ENCODE data around the gene AMER3. TPM values are rescaled to one million over a fixed set of nuclear protein-coding genes. Genes with fewer than 3 reads are reported as not detected.

Gene AMER3
- total and polyA plus RNA-seq, 4 donors = not detected

DNA sequence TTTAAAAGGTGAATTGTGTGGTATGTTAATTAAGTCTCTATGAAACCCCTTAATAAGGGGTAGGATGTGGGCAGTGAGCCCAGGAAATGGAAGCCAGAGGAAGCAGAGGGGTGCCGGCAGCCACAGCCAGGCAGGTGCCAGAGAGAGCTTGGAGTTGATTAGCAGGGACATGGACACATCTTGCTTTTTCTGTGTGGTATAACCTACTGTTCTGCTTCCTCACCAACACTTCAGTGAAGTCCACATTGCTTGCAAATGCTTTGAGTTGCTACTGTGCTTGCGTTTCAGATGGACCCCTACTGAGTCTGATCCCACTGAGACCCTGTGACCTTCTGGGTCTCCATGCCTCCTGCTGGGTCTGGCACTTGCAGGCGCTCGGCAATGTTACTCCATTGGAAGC lies 51.0 kb downstream of the AMER3 start:
- Histone ChIP-seq H3K4me1 (ENCODE audit: control insufficient read depth in 4 of 4, insufficient read depth in 4 of 4, low read length in 3 of 4) (no peaks in the 10 kb centered on the region), H3K27me3 (ENCODE audit: control insufficient read depth in 4 of 4, insufficient read depth in 4 of 4, low read length in 3 of 4) (peaks cover 0 to 6% (median 0%) of the 10 kb centered on the region in 4 donors), H3K9ac (ENCODE audit: low read depth in 1 of 2, low read length in 2 of 2) (no peak overlapping the region), H3K9me3 (ENCODE audit: control insufficient read depth in 4 of 4, low read length in 3 of 4) (no peaks in the 10 kb centered on the region), H3K4me3 (ENCODE audit: low read depth in 1 of 3, low read length in 3 of 3) (no peak overlapping the region), H3K36me3 (ENCODE audit: control insufficient read depth in 4 of 4, insufficient read depth in 3 of 4, low read depth in 1 of 4, low read length in 3 of 4) (no peaks in the 10 kb centered on the region), H3K27ac (ENCODE audit: low read depth in 1 of 2, low read length in 2 of 2) (no peak overlapping the region)
- WGBS = 59% methylated on average over 4 of the region's 4 CpGs
- DNase-seq (ENCODE audit: low spot score) = no peak
- TF ChIP-seq EGR1 (IDR thresholded peaks at IDR 0.05; ENCODE audit: low read depth in 2 of 2) (no peak), NR2F2 (IDR thresholded peaks at IDR 0.05) (no peak), GABPA (IDR thresholded peaks at IDR 0.05 in 1 of 2, conservative IDR thresholded peaks at IDR 0.05 in 1 of 2) (no peak), FOXA2 (IDR thresholded peaks at IDR 0.05) (no peak), TAF1 (conservative IDR thresholded peaks at IDR 0.05) (no peak), HNF4A (conservative IDR thresholded peaks at IDR 0.05) (no peak), HNF4G (IDR thresholded peaks at IDR 0.05) (no peak), SP1 (IDR thresholded peaks at IDR 0.05) (no peak), RXRA (IDR thresholded peaks at IDR 0.05) (no peak), RAD21 (IDR thresholded peaks at IDR 0.05) (no peak), YY1 (IDR thresholded peaks at IDR 0.05) (no peak), FOXA1 (IDR thresholded peaks at IDR 0.05) (no peak), JUND (IDR thresholded peaks at IDR 0.05) (no peak)
- TF ChIP-seq, protein P1, sequence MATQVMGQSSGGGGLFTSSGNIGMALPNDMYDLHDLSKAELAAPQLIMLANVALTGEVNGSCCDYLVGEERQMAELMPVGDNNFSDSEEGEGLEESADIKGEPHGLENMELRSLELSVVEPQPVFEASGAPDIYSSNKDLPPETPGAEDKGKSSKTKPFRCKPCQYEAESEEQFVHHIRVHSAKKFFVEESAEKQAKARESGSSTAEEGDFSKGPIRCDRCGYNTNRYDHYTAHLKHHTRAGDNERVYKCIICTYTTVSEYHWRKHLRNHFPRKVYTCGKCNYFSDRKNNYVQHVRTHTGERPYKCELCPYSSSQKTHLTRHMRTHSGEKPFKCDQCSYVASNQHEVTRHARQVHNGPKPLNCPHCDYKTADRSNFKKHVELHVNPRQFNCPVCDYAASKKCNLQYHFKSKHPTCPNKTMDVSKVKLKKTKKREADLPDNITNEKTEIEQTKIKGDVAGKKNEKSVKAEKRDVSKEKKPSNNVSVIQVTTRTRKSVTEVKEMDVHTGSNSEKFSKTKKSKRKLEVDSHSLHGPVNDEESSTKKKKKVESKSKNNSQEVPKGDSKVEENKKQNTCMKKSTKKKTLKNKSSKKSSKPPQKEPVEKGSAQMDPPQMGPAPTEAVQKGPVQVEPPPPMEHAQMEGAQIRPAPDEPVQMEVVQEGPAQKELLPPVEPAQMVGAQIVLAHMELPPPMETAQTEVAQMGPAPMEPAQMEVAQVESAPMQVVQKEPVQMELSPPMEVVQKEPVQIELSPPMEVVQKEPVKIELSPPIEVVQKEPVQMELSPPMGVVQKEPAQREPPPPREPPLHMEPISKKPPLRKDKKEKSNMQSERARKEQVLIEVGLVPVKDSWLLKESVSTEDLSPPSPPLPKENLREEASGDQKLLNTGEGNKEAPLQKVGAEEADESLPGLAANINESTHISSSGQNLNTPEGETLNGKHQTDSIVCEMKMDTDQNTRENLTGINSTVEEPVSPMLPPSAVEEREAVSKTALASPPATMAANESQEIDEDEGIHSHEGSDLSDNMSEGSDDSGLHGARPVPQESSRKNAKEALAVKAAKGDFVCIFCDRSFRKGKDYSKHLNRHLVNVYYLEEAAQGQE (IDR thresholded peaks at IDR 0.05) = no peak
- TF ChIP-seq, protein P2, sequence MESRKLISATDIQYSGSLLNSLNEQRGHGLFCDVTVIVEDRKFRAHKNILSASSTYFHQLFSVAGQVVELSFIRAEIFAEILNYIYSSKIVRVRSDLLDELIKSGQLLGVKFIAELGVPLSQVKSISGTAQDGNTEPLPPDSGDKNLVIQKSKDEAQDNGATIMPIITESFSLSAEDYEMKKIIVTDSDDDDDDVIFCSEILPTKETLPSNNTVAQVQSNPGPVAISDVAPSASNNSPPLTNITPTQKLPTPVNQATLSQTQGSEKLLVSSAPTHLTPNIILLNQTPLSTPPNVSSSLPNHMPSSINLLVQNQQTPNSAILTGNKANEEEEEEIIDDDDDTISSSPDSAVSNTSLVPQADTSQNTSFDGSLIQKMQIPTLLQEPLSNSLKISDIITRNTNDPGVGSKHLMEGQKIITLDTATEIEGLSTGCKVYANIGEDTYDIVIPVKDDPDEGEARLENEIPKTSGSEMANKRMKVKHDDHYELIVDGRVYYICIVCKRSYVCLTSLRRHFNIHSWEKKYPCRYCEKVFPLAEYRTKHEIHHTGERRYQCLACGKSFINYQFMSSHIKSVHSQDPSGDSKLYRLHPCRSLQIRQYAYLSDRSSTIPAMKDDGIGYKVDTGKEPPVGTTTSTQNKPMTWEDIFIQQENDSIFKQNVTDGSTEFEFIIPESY (IDR thresholded peaks at IDR 0.05) = no peak
- TF ChIP-seq, protein P3, sequence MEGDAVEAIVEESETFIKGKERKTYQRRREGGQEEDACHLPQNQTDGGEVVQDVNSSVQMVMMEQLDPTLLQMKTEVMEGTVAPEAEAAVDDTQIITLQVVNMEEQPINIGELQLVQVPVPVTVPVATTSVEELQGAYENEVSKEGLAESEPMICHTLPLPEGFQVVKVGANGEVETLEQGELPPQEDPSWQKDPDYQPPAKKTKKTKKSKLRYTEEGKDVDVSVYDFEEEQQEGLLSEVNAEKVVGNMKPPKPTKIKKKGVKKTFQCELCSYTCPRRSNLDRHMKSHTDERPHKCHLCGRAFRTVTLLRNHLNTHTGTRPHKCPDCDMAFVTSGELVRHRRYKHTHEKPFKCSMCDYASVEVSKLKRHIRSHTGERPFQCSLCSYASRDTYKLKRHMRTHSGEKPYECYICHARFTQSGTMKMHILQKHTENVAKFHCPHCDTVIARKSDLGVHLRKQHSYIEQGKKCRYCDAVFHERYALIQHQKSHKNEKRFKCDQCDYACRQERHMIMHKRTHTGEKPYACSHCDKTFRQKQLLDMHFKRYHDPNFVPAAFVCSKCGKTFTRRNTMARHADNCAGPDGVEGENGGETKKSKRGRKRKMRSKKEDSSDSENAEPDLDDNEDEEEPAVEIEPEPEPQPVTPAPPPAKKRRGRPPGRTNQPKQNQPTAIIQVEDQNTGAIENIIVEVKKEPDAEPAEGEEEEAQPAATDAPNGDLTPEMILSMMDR (IDR thresholded peaks at IDR 0.05; ENCODE audit: low read depth, low read length, missing input control) = no peak
- TF ChIP-seq, protein P4, sequence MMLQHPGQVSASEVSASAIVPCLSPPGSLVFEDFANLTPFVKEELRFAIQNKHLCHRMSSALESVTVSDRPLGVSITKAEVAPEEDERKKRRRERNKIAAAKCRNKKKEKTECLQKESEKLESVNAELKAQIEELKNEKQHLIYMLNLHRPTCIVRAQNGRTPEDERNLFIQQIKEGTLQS (IDR thresholded peaks at IDR 0.05) = no peak
- TF ChIP-seq, protein P5, sequence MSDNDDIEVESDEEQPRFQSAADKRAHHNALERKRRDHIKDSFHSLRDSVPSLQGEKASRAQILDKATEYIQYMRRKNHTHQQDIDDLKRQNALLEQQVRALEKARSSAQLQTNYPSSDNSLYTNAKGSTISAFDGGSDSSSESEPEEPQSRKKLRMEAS (IDR thresholded peaks at IDR 0.05) = no peak

Measured in liver (tissue), 9 donors.